ENCODE results near the gene AOC1.

The AOC1 gene

GRCh38 chr7:150903606-150904005 is 51.3 kb downstream of the AOC1 start:
- no peak for TF ChIP-seq CTCF (IDR thresholded peaks at IDR 0.05)

GRCh38 chr7:150904011-150904909 is 51.9 kb downstream of the AOC1 start:
- no peak for TF ChIP-seq CTCF (IDR thresholded peaks at IDR 0.05)

- TF ChIP-seq CTCF (IDR thresholded peaks at IDR 0.05), result no peak
Measured at GRCh38 chr7:150908173-150908572, 55.9 kb downstream of the AOC1 start.

GRCh38 chr7:150909200-150909995 is 57.1 kb downstream of the AOC1 start:
- no peak for TF ChIP-seq CTCF (IDR thresholded peaks at IDR 0.05)

- no peak for TF ChIP-seq CTCF (IDR thresholded peaks at IDR 0.05)
Measured at GRCh38 chr7:150910996-150911422, 58.7 kb downstream of the AOC1 start.

All from LNCAP (cell line).